AG09309 (cell line): ENCODE measurements around the gene NKX1-1.
"Not testable (repeated sequence)": the region's sequence is repeated elsewhere in the genome, so short reads cannot be mapped to it uniquely, and the experiment has no call there.

ENCODE experiments used
- DNase-seq: peaks from one replicate; pipeline ENCODE4 v3.0.0-alpha.2; 2010; ENCODE audit warnings: low read depth
- H3K4me3 ChIP-seq: 2 replicates; pipeline ENCODE4 v1.5.1; 2011; ENCODE audit warnings: mild to moderate bottlenecking, low read depth, low read length, moderate library complexity; ENCODE audit not compliant: control insufficient read depth
- TF ChIP-seq, protein P1 (sequence below): IDR thresholded peaks from 2 replicates; pipeline ENCODE4 v1.5.1; 2011; ENCODE audit warnings: mild to moderate bottlenecking, low read depth, low read length, inconsistent platforms; ENCODE audit not compliant: insufficient read depth, control insufficient read depth; ENCODE audit errors: missing control alignments

Gene NKX1-1

DNA sequence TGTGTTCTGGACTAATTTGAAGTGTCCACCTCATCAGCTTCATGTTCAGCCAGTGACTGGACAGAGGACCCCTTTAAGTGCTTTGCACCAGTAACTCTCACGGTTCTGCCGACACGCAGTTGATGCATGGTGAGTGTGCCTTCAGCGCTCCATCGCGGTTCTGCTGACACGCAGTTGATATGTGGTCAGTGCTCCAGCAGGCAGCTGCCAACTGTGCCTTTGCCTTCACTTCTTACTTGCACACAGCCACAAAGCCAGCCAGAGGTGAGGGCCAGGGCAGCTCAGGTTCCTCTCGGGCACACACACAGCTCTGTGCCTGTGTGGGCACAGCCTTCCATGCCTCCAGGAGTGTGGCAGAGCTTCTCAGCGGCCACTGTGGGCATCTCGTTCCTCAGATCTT, 12.4 kb downstream of the NKX1-1 start:
- H3K4me3 ChIP-seq: no peak overlapping the region
- DNase-seq: no peak
- TF ChIP-seq, protein P1, sequence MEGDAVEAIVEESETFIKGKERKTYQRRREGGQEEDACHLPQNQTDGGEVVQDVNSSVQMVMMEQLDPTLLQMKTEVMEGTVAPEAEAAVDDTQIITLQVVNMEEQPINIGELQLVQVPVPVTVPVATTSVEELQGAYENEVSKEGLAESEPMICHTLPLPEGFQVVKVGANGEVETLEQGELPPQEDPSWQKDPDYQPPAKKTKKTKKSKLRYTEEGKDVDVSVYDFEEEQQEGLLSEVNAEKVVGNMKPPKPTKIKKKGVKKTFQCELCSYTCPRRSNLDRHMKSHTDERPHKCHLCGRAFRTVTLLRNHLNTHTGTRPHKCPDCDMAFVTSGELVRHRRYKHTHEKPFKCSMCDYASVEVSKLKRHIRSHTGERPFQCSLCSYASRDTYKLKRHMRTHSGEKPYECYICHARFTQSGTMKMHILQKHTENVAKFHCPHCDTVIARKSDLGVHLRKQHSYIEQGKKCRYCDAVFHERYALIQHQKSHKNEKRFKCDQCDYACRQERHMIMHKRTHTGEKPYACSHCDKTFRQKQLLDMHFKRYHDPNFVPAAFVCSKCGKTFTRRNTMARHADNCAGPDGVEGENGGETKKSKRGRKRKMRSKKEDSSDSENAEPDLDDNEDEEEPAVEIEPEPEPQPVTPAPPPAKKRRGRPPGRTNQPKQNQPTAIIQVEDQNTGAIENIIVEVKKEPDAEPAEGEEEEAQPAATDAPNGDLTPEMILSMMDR: no peak

DNA sequence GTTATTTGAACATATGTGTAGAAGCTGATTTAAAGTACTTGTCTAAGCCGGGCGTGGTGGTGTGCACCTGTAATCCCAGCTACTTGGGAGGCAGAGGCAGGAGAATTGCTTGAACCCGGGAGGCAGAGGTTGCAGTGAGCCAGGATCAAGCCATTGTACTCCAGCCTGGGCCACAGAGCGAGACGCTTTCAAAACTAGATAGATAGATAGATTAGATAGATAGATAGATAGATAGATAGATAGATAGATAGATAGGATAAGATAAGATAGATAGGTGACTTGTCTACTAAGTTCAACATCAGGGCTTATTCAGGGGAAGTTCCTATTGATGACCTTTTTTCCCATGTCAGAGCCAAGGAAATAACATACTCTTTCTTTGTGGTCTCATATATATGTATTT, 12.9 kb downstream of the NKX1-1 start:
- not testable (repeated sequence) for H3K4me3 ChIP-seq, DNase-seq

DNA sequence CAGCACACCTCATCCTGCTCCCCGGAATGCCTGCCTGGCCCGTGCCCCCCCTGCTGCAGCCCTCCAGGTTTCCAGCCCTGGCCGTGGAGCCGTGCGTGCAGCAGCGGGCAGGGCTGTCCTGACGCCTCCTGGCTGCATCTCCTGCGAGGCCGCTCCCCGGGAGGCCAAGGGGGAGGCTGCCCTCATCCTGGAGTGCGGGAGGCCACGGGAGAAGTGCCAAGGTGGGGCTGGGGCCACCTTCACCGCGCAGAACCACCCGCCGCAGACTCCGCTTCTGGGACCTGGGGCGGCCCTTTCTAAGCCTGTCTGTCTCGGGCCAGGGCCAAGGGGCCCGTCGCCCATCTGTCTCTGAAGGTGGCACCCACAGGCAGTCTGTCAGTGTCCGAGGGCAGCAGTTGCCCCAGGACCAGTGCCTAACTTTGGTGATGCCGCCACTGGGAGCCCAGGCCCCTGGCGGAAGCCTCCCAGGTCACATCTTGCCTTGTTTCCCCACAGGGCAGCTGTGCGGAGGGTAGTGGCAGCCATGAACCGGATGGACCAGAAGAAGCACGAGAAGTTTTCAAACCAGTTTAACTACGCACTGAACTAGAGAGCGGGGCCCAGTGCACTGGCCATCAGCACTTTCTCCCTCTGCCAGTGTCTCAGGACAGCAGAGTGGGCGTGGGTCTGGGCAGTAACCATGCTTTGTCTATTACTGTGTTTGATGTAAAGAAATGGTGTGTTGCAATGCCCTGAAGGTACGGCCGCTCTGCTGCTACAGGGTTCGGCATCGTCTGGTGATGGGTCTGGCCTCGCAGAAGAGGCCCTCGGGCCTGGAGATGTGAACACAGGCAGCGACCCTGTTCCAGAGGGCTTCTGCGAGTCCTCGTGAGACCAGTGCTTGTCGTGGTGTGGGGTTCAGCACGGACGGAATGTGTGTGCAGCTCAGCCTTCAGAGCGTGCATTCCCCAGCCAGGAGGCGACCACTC, 20.6 kb downstream of the NKX1-1 start:
- H3K4me3 ChIP-seq: no peak overlapping the region
- TF ChIP-seq, protein P1: no peak
- DNase-seq: no peak

DNA sequence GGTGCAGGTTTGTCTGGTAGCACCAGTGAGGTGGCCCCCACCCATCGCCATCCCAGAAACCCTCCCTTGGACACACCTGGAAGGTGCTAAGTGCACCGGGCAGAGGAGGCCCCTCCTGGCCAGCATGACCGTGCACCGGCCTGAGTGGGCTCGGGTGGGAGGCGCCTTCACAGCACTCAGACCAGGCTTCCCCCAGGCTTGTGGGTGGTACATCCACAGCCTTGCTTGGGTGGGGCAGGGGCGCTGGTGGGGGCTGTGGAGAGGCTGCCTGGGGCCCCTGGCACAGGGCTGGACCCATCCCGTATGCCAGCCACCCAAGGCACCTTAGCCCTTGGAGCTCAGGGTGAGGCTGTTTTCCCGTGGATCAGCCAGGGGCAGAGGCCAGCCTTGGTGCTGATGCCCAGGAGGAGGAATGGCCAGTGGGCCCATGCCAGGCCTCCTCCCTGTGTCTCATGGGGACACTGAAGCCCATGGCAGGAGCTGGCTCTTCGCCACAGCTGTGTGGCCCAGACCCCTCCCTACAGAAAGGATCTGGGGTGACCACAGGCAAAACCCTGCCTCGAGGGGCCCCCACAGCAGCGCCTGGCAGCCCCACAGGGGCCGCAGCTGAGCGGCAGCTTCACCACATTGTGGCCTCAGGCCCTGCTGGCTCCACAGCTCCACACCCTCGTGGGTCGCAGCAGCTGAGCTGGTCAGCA, 21.4 kb downstream of the NKX1-1 start:
- DNase-seq: no peak
- no peak overlapping the region for H3K4me3 ChIP-seq
- TF ChIP-seq, protein P1: no peak

DNA sequence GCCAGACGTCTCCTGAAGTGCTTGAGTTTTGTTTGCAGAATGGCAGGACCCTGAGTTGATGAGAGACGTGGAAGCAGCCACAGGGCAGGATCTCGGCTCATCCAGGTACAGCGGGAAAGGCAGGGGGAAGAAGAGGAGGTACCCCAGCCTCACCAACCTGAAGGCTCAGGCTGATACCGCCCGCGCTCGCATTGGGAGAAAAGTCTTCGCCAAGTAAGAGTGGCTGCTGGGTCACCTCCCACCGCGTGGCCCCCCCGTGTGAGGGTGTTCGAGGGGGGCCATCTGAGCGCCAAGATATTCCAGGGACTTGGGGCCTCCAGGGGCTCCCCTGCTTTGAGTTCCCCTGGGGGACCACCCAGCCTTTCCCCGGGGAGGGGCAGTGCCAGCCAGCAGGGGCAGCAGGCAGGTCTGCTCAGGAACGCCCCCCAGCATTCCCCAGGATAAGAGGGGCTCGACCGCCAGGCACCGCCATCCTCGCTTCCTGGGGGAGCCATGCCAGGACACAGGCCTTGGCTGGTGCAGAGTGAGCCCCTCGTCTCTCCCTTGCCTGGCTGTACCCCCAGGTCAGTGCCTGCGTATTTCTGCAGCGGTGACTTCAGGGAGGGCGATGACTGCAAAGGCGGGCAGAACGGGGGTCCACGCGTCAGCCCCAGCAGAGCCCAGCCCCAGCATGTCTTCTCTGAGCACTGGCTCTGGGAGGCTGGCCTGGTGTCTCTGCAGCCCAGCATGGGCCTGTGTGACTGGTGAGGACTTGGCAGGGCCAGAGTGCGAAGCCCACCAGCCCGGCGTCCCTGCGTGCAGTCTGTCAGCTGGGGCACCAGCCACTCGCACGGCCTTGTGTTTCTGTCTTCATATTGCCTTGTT, 22.3 kb downstream of the NKX1-1 start:
- DNase-seq: no peak
- no peak overlapping the region for H3K4me3 ChIP-seq
- TF ChIP-seq, protein P1: no peak

DNA sequence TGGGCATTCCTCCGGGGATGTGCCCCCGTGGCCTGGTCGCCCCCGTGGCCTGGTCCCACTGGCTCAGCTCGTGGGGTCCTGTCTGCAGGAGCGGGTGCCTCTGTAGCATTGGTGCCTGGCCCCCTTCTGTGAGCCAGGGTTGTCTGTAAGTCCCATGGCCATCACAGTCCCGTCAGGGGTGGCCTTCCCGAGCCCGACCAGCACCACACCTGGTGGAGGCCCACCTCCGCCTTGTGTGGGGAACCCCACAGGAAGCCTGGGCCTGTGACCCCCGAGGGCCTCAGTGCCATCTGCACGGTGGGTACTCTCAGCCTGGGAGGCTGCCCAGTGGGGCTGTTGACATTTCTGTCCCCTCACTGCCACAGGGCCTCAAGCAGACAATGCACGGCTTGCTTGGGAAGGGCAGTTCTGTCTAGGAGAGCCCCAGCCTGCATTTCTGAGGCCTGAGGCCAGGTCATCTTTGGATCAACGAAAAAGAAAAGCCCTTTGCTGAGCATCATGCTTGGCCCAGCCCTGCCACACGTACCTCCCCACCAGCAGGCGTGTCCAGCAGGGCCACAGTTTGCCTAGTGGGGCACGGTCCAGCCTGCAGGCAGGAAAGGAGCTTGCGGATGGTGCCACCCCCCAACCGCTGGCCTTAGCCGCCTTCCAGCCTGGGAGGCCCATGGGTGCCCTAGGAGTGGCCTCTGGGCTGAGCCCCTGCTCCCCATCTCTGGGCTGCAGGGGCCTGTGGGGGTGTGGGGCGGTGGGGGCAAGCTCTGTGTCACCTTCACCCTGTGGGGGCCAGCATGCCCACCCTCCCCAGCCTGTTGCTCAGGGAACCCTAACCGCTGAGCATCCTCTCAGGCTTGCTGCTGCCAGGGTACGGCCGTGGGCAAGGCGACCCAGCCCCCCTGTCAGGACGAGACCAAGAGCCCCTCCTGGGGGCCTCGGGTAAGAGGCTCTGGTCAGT, 23.2 kb downstream of the NKX1-1 start:
- DNase-seq: no peak
- TF ChIP-seq, protein P1: no peak
- H3K4me3 ChIP-seq: no peak overlapping the region
